A549 (cell line): Measurements from ENCODE around the gene OR6C2. TPM values are rescaled to one million over a fixed set of nuclear protein-coding genes. Genes with fewer than 3 reads are reported as not detected.

ENCODE experiments used
- ATAC-seq, 2 experiments: fragments of 200-7000 bp in 1 of 2; fragments of >200 bp in 1 of 2; cut with Nextera tagmentation in 1 of 2; cut with Tn5 transposase in 1 of 2; 3 replicates each; pipeline versions ENCODE4 v1.8.0 to v1.9.1; 2018 to 2020; ENCODE audit warnings: mild to moderate bottlenecking in 1 of 2, moderate library complexity in 1 of 2
- CTCF ChIA-PET: fragments of 300-600 bp; sonication (Branson Sonifier 250); formaldehyde crosslinking; extraction: SDS; loops from one replicate; lab custom pipeline; 2021; ENCODE audit warnings: antibody characterized with exemption, inconsistent platforms; lab: Yijun Ruan, JAX
- POLR2A ChIA-PET: fragments of 350-600 bp; formaldehyde crosslinking; extraction: SDS; loops from one replicate; lab custom pipeline; 2021; ENCODE audit warnings: antibody characterized with exemption, inconsistent platforms; lab: Yijun Ruan, JAX
- DNase-seq, 2 experiments: peaks; one replicate each; pipeline versions ENCODE4 v3.0.0 to v3.0.0-alpha.2; 2011 to 2016; ENCODE audit warnings: low read depth in 1 of 2, low spot score in 1 of 2
- FAIRE-seq: peaks from 2 replicates; lab custom pipeline; 2011; peaks lifted over from hg19 to GRCh38; lab: Jason Lieb, UNC
- H3K27ac ChIP-seq, 2 experiments: fragments of >200 bp; sonication (Bioruptor Twin); formaldehyde crosslinking; 3 replicates each; pipeline ENCODE4 v1.5.1; 2016 to 2017
- H3K4me1 ChIP-seq: fragments of >200 bp; sonication (Bioruptor Twin); formaldehyde crosslinking; 3 replicates; pipeline ENCODE4 v1.6.1; 2016
- H3K4me2 ChIP-seq: fragments of >200 bp; sonication (Bioruptor Twin); formaldehyde crosslinking; 3 replicates; pipeline ENCODE4 v1.6.1; 2016
- H3K4me3 ChIP-seq: fragments of >200 bp; sonication (Bioruptor Twin); formaldehyde crosslinking; 3 replicates; pipeline ENCODE4 v1.5.1; 2016
- H3K9me3 ChIP-seq: fragments of >200 bp; sonication (Bioruptor Twin); formaldehyde crosslinking; 3 replicates; pipeline ENCODE4 v1.6.1; 2016
- CBX2 ChIP-seq: fragments of 200-600 bp; sonication (generic); IDR thresholded peaks from 2 replicates; pipeline ENCODE4 v1.6.1; 2016; ENCODE audit warnings: low read depth, mild to moderate bottlenecking, borderline replicate concordance
- CEBPB ChIP-seq, 2 experiments: fragments of >200 bp in 1 of 2; sonication (Bioruptor Twin) in 1 of 2; formaldehyde crosslinking in 1 of 2; IDR thresholded peaks; 2 replicates each; pipeline ENCODE4 v1.6.1; 2012 to 2016
- CHD2 ChIP-seq: fragments of 150-350 bp; IDR thresholded peaks from 2 replicates; pipeline ENCODE4 v1.6.1; 2014; ENCODE audit warnings: low read length; ENCODE audit not compliant: partially characterized antibody
- EHF ChIP-seq: fragments of 250-450 bp; sonication (Bioruptor Pico); IDR thresholded peaks from 2 replicates; pipeline ENCODE4 v1.5.0; 2020; ENCODE audit warnings: mild to moderate bottlenecking
- ESRRA ChIP-seq: fragments of 150-350 bp; IDR thresholded peaks from 2 replicates; pipeline ENCODE4 v1.6.1; 2014; ENCODE audit warnings: mild to moderate bottlenecking, low read length, borderline replicate concordance
- HEYL ChIP-seq: fragments of 250-450 bp; sonication (Bioruptor Pico); IDR thresholded peaks from 2 replicates; pipeline ENCODE4 v1.8.0; 2021; ENCODE audit warnings: mild to moderate bottlenecking, moderate library complexity
- HOXB5 ChIP-seq: fragments of 250-450 bp; sonication (Bioruptor Pico); IDR thresholded peaks from 2 replicates; pipeline ENCODE4 v1.5.0; 2020; ENCODE audit warnings: mild to moderate bottlenecking, moderate library complexity
- MAFK ChIP-seq: fragments of 450-650 bp; IDR thresholded peaks from 2 replicates; pipeline ENCODE4 v1.6.1; 2014; ENCODE audit not compliant: partially characterized antibody
- POLR2AphosphoS2 ChIP-seq: conservative IDR thresholded peaks from 2 replicates; pipeline ENCODE4 v1.6.1; 2012; ENCODE audit warnings: low read length, improper control_type of control experiment, inconsistent platforms
- RAD21 ChIP-seq, 2 experiments: fragments of >200 bp in 1 of 2; sonication (Bioruptor Twin) in 1 of 2; formaldehyde crosslinking in 1 of 2; IDR thresholded peaks in 1 of 2; conservative IDR thresholded peaks in 1 of 2; 2 replicates in 1 of 2; 3 replicates in 1 of 2; pipeline ENCODE4 v1.6.1; 2012 to 2018; ENCODE audit warnings: inconsistent platforms in 1 of 2
- SMC3 ChIP-seq: fragments of >200 bp; sonication (Bioruptor Twin); formaldehyde crosslinking; IDR thresholded peaks from 3 replicates; pipeline ENCODE4 v1.6.1; 2018; ENCODE audit warnings: inconsistent platforms
- TFCP2L1 ChIP-seq: fragments of 250-450 bp; sonication (Bioruptor Pico); IDR thresholded peaks from 2 replicates; pipeline ENCODE4 v1.5.0; 2021; ENCODE audit warnings: mild to moderate bottlenecking
- ZNF302 ChIP-seq: fragments of 250-450 bp; sonication (Bioruptor Pico); IDR thresholded peaks from 2 replicates; pipeline ENCODE4 v1.9.0; 2021; ENCODE audit warnings: inconsistent platforms, mild to moderate bottlenecking, moderate library complexity
- WGBS: methylation state at CpG from one replicate; pipeline ENCODE4 v1.1.6; 2017; ENCODE audit errors: missing lambda C conversion rate; 5-methylcytosine and 5-hydroxymethylcytosine counted together
- polyA plus RNA-seq, 4 experiments: library from polyadenylated mRNA; depleted of rRNA in 3 of 4; stranded (reverse); fragments of >200 nt; fragmentation: RNase III in 1 of 4; extraction: RNeasy Plus Mini Kit Qiagen cat#74134 plus additional on column Dnase treatment in 1 of 4; gene quantifications; 2 replicates in 3 of 4; 3 replicates in 1 of 4; pipeline ENCODE4 v1.2.3, GENCODE V29; 2011 to 2017
- TF ChIP-seq, protein P1 (sequence below): fragments of 250-450 bp; sonication (Bioruptor Pico); IDR thresholded peaks from 2 replicates; pipeline ENCODE4 v1.5.0; 2020; ENCODE audit warnings: low read depth, mild to moderate bottlenecking, moderate library complexity
- TF ChIP-seq, protein P2 (sequence below): fragments of 150-350 bp; IDR thresholded peaks from 2 replicates; pipeline ENCODE4 v1.6.1; 2014; ENCODE audit warnings: low read depth, mild to moderate bottlenecking, low read length
- TF ChIP-seq, protein P3 (sequence below): fragments of 250-450 bp; sonication (Bioruptor Pico); IDR thresholded peaks from 2 replicates; pipeline ENCODE4 v1.5.0; 2021; ENCODE audit warnings: mild to moderate bottlenecking, moderate library complexity, borderline replicate concordance
- TF ChIP-seq, protein P4 (sequence below): IDR thresholded peaks from 2 replicates; pipeline ENCODE4 v1.6.1; 2012; ENCODE audit warnings: low read depth, borderline replicate concordance
- TF ChIP-seq, protein P5 (sequence below): IDR thresholded peaks from 2 replicates; pipeline ENCODE4 v1.6.1; 2012
- TF ChIP-seq, protein P6 (sequence below): fragments of 200-600 bp; sonication (generic); IDR thresholded peaks from 2 replicates; pipeline ENCODE4 v1.6.1; 2016; ENCODE audit warnings: antibody characterized with exemption, mild to moderate bottlenecking, moderate library complexity
- TF ChIP-seq, protein P7 (sequence below): fragments of >200 bp; sonication (Bioruptor Twin); formaldehyde crosslinking; IDR thresholded peaks from 3 replicates; pipeline ENCODE4 v1.5.1; 2016
- TF ChIP-seq, protein P8 (sequence below): IDR thresholded peaks from 2 replicates; pipeline ENCODE4 v1.6.1; 2012
- TF ChIP-seq, protein P9 (sequence below): fragments of >200 bp; sonication (Bioruptor Twin); formaldehyde crosslinking; IDR thresholded peaks from 3 replicates; pipeline ENCODE4 v1.6.1; 2016

OR6C2 gene
- polyA plus RNA-seq, 2 of the 4 experiments (the other 2 are of a cell fraction), result not detected

DNA sequence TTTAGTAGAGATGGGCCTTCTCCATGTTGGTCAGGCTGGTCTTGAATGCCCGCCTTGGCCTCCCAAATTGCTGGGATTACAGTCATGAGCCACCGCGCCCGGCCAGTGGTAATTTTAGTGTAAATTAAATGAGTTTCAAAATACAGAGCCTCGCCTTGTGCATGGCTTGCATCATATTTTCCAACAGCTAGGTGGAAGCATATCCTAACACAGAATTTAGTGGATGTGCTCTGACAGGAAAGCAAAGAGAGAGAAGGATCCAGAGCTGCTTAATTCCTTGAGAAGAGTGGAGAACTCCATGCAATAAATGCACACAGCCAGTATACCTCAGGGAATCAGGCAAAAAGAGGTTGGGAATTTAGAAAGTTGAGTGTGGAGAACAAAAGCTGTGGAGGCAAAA lies 2.5 kb downstream of the OR6C2 start:
- H3K4me2 ChIP-seq, result no peak overlapping the region
- no peaks in the 10 kb centered on the region for H3K4me1 ChIP-seq
- H3K9me3 ChIP-seq, result no peaks in the 10 kb centered on the region
- DNase-seq, result no peak
- no peak overlapping the region for H3K27ac ChIP-seq
- TF ChIP-seq CEBPB (IDR thresholded peaks at IDR 0.05) (no peak), RAD21 (conservative IDR thresholded peaks at IDR 0.05 in 1 of 2, IDR thresholded peaks at IDR 0.05 in 1 of 2) (peak in 1 of 2 experiments; percentile 15; a peak in 1 of 5 replicates), MAFK (no peak), HEYL (CRISPR knock-in tag) (no peak), CBX2 (no peak), POLR2AphosphoS2 (no peak)
- TF ChIP-seq, protein P1, sequence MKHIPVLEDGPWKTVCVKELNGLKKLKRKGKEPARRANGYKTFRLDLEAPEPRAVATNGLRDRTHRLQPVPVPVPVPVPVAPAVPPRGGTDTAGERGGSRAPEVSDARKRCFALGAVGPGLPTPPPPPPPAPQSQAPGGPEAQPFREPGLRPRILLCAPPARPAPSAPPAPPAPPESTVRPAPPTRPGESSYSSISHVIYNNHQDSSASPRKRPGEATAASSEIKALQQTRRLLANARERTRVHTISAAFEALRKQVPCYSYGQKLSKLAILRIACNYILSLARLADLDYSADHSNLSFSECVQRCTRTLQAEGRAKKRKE (CRISPR knock-in tag), result no peak
- CTCF ChIA-PET, result interaction anchor here (1.7 kb wide), 1 partner anchor 19 kb away, joined by 6 read pairs; no protein-coding TSS in a partner anchor
- WGBS, result 54% methylated on average over 5 of the region's 5 CpGs
- no peak for FAIRE-seq
- no peak for ATAC-seq
- no peak overlapping the region for H3K4me3 ChIP-seq
- POLR2A ChIA-PET, result no interaction called here

DNA sequence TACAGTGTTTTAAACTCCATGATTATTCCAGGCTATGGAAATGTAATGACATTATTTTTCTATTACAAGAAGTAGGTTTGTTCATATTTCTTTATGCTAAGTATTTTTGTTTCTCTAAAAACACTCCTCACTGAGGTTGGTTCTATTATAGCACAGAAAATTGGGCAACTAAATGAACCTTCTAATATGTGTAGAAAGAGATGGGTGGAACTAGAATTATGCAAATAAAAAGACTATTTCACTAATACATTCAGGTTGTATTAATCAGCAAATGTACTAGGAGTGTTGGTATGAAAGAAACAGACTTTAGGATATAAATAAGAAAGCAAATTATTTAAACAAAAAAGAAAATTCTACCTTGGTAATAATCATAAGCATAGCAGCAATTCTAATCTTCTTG lies 4.9 kb downstream of the OR6C2 start:
- FAIRE-seq, result peak; percentile 49
- no peak overlapping the region for H3K4me2 ChIP-seq
- no peaks in the 10 kb centered on the region for H3K9me3 ChIP-seq
- TF ChIP-seq EHF (CRISPR knock-in tag), result no peak
- no peak for TF ChIP-seq CBX2
- TF ChIP-seq, protein P2, sequence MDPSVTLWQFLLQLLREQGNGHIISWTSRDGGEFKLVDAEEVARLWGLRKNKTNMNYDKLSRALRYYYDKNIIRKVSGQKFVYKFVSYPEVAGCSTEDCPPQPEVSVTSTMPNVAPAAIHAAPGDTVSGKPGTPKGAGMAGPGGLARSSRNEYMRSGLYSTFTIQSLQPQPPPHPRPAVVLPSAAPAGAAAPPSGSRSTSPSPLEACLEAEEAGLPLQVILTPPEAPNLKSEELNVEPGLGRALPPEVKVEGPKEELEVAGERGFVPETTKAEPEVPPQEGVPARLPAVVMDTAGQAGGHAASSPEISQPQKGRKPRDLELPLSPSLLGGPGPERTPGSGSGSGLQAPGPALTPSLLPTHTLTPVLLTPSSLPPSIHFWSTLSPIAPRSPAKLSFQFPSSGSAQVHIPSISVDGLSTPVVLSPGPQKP, result no peak
- no peak for TF ChIP-seq CHD2
- no peak for TF ChIP-seq ZNF302 (CRISPR knock-in tag)
- TF ChIP-seq, protein P3, sequence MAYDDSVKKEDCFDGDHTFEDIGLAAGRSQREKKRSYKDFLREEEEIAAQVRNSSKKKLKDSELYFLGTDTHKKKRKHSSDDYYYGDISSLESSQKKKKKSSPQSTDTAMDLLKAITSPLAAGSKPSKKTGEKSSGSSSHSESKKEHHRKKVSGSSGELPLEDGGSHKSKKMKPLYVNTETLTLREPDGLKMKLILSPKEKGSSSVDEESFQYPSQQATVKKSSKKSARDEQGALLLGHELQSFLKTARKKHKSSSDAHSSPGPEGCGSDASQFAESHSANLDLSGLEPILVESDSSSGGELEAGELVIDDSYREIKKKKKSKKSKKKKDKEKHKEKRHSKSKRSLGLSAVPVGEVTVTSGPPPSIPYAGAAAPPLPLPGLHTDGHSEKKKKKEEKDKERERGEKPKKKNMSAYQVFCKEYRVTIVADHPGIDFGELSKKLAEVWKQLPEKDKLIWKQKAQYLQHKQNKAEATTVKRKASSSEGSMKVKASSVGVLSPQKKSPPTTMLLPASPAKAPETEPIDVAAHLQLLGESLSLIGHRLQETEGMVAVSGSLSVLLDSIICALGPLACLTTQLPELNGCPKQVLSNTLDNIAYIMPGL (CRISPR knock-in tag), result no peak
- TF ChIP-seq, protein P4, sequence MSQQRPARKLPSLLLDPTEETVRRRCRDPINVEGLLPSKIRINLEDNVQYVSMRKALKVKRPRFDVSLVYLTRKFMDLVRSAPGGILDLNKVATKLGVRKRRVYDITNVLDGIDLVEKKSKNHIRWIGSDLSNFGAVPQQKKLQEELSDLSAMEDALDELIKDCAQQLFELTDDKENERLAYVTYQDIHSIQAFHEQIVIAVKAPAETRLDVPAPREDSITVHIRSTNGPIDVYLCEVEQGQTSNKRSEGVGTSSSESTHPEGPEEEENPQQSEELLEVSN, result no peak
- TF ChIP-seq, protein P5, sequence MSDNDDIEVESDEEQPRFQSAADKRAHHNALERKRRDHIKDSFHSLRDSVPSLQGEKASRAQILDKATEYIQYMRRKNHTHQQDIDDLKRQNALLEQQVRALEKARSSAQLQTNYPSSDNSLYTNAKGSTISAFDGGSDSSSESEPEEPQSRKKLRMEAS, result no peak
- TF ChIP-seq, protein P6, sequence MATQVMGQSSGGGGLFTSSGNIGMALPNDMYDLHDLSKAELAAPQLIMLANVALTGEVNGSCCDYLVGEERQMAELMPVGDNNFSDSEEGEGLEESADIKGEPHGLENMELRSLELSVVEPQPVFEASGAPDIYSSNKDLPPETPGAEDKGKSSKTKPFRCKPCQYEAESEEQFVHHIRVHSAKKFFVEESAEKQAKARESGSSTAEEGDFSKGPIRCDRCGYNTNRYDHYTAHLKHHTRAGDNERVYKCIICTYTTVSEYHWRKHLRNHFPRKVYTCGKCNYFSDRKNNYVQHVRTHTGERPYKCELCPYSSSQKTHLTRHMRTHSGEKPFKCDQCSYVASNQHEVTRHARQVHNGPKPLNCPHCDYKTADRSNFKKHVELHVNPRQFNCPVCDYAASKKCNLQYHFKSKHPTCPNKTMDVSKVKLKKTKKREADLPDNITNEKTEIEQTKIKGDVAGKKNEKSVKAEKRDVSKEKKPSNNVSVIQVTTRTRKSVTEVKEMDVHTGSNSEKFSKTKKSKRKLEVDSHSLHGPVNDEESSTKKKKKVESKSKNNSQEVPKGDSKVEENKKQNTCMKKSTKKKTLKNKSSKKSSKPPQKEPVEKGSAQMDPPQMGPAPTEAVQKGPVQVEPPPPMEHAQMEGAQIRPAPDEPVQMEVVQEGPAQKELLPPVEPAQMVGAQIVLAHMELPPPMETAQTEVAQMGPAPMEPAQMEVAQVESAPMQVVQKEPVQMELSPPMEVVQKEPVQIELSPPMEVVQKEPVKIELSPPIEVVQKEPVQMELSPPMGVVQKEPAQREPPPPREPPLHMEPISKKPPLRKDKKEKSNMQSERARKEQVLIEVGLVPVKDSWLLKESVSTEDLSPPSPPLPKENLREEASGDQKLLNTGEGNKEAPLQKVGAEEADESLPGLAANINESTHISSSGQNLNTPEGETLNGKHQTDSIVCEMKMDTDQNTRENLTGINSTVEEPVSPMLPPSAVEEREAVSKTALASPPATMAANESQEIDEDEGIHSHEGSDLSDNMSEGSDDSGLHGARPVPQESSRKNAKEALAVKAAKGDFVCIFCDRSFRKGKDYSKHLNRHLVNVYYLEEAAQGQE, result no peak
- TF ChIP-seq, protein P7, sequence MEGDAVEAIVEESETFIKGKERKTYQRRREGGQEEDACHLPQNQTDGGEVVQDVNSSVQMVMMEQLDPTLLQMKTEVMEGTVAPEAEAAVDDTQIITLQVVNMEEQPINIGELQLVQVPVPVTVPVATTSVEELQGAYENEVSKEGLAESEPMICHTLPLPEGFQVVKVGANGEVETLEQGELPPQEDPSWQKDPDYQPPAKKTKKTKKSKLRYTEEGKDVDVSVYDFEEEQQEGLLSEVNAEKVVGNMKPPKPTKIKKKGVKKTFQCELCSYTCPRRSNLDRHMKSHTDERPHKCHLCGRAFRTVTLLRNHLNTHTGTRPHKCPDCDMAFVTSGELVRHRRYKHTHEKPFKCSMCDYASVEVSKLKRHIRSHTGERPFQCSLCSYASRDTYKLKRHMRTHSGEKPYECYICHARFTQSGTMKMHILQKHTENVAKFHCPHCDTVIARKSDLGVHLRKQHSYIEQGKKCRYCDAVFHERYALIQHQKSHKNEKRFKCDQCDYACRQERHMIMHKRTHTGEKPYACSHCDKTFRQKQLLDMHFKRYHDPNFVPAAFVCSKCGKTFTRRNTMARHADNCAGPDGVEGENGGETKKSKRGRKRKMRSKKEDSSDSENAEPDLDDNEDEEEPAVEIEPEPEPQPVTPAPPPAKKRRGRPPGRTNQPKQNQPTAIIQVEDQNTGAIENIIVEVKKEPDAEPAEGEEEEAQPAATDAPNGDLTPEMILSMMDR, result no peak
- TF ChIP-seq SMC3, result no peak
- TF ChIP-seq, protein P8, sequence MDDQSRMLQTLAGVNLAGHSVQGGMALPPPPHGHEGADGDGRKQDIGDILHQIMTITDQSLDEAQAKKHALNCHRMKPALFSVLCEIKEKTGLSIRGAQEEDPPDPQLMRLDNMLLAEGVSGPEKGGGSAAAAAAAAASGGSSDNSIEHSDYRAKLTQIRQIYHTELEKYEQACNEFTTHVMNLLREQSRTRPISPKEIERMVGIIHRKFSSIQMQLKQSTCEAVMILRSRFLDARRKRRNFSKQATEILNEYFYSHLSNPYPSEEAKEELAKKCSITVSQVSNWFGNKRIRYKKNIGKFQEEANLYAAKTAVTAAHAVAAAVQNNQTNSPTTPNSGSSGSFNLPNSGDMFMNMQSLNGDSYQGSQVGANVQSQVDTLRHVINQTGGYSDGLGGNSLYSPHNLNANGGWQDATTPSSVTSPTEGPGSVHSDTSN, result no peak
- no peak for TF ChIP-seq HOXB5 (CRISPR knock-in tag)
- TF ChIP-seq, protein P9, sequence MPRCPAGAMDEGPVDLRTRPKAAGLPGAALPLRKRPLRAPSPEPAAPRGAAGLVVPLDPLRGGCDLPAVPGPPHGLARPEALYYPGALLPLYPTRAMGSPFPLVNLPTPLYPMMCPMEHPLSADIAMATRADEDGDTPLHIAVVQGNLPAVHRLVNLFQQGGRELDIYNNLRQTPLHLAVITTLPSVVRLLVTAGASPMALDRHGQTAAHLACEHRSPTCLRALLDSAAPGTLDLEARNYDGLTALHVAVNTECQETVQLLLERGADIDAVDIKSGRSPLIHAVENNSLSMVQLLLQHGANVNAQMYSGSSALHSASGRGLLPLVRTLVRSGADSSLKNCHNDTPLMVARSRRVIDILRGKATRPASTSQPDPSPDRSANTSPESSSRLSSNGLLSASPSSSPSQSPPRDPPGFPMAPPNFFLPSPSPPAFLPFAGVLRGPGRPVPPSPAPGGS, result no peak
- TF ChIP-seq TFCP2L1 (CRISPR knock-in tag), result no peak
- TF ChIP-seq ESRRA, result no peak
- TF ChIP-seq, protein P1 (CRISPR knock-in tag), result no peak
- no peak for TF ChIP-seq MAFK
- ATAC-seq, result no peak
- DNase-seq, result no peak
- no peaks in the 10 kb centered on the region for H3K4me1 ChIP-seq
- ChIA-PET CTCF (no interaction called here), POLR2A (no interaction called here)
- H3K27ac ChIP-seq, result no peak overlapping the region
- H3K4me3 ChIP-seq, result no peak overlapping the region
